HPDE6-E6E7 (cell line): ENCODE results near the gene CAPZB.

Experiments used
- DNase-seq: peaks from one replicate; pipeline ENCODE4 v3.0.0; 2011; ENCODE audit warnings: missing footprints; ENCODE audit errors: extremely low spot score

The CAPZB gene

GRCh38 chr1:19429611-19430010 lies 55.7 kb downstream of the CAPZB start:
- no peak for DNase-seq

GRCh38 chr1:19427087-19427781 lies 58.1 kb downstream of the CAPZB start:
- no peak for DNase-seq

- DNase-seq: no peak
Observed at GRCh38 chr1:19426294-19427086, 58.8 kb downstream of the CAPZB start.

- no peak for DNase-seq
Observed at GRCh38 chr1:19425646-19426239, 59.6 kb downstream of the CAPZB start.

- DNase-seq: no peak
Observed at GRCh38 chr1:19424651-19425570, 60.4 kb downstream of the CAPZB start.

- DNase-seq: no peak
Observed at GRCh38 chr1:19423130-19423529, 62.2 kb downstream of the CAPZB start.

GRCh38 chr1:19421365-19421764 lies 64.0 kb downstream of the CAPZB start:
- DNase-seq: no peak

- DNase-seq: no peak
Observed at GRCh38 chr1:19420606-19421005, 64.7 kb downstream of the CAPZB start.

- no peak for DNase-seq
Observed at GRCh38 chr1:19419691-19420090, 65.6 kb downstream of the CAPZB start.

- no peak for DNase-seq
Observed at GRCh38 chr1:19418503-19418971, 66.8 kb downstream of the CAPZB start.

GRCh38 chr1:19416921-19417470 lies 68.3 kb downstream of the CAPZB start:
- no peak for DNase-seq

- DNase-seq: no peak
Observed at GRCh38 chr1:19416145-19416544, 69.2 kb downstream of the CAPZB start.

GRCh38 chr1:19414515-19415121 lies 70.7 kb downstream of the CAPZB start:
- no peak for DNase-seq

GRCh38 chr1:19413999-19414398 lies 71.3 kb downstream of the CAPZB start:
- DNase-seq: no peak

- DNase-seq: no peak
Observed at GRCh38 chr1:19412654-19413053, 72.7 kb downstream of the CAPZB start.

GRCh38 chr1:19411612-19412011 lies 73.7 kb downstream of the CAPZB start:
- DNase-seq: no peak

GRCh38 chr1:19410393-19410792 lies 74.9 kb downstream of the CAPZB start:
- DNase-seq: no peak

GRCh38 chr1:19409477-19410341 lies 75.6 kb downstream of the CAPZB start:
- no peak for DNase-seq

GRCh38 chr1:19407494-19408096 lies 77.7 kb downstream of the CAPZB start:
- DNase-seq: no peak

- no peak for DNase-seq
Observed at GRCh38 chr1:19406680-19407079, 78.7 kb downstream of the CAPZB start.
